HepG2 (cell line): ENCODE data around the gene AIDA. TPM values are rescaled to one million over a fixed set of nuclear protein-coding genes. Genes with fewer than 3 reads are reported as not detected.

Source experiments
- ATAC-seq: fragments of 200-7000 bp; cut with Tn5 transposase; 3 replicates; pipeline ENCODE4 v1.9.1; 2020; ENCODE audit warnings: mild to moderate bottlenecking, moderate library complexity
- BruUV-seq: library from RNA; stranded (reverse); fragments of 400-500 nt; replicated peaks from 2 replicates; lab custom pipeline; 2021; lab: Mats Ljungman, UMichigan
- CTCF ChIA-PET: fragments of 300-600 bp; formaldehyde crosslinking; extraction: SDS; loops from one replicate; lab custom pipeline; 2021; ENCODE audit warnings: low total read pairs, inconsistent platforms, low intra/inter-chr PET ratio; lab: Yijun Ruan, JAX
- POLR2A ChIA-PET: fragments of 350-600 bp; sonication (Branson Sonifier 250); formaldehyde crosslinking; loops from one replicate; lab custom pipeline; 2020; ENCODE audit warnings: antibody characterized with exemption, inconsistent platforms; lab: Yijun Ruan, JAX
- DNase-seq: peaks from one replicate; pipeline ENCODE4 v3.0.0-alpha.2; 2015; ENCODE audit warnings: low spot score
- FAIRE-seq: peaks from 3 replicates; lab custom pipeline; 2011; peaks lifted over from hg19 to GRCh38; lab: Jason Lieb, UNC
- H2AFZ ChIP-seq: one replicate; pipeline ENCODE4 v1.6.1; 2011; ENCODE audit warnings: low read length, inconsistent platforms
- H3K27ac ChIP-seq: fragments of 300-600 bp; 3 replicates; pipeline ENCODE4 v1.8.0; 2011; ENCODE audit warnings: mixed run types, mild to moderate bottlenecking, mixed read lengths, low read length, inconsistent platforms; ENCODE audit not compliant: insufficient read depth; ENCODE audit errors: extremely low read length
- H3K27me3 ChIP-seq, 2 experiments: fragments of 200-600 bp in 1 of 2; 2 replicates in 1 of 2; 3 replicates in 1 of 2; pipeline versions ENCODE4 v1.6.0 to v1.8.0; 2011; ENCODE audit warnings: low read length in 2 of 2, mild to moderate bottlenecking in 2 of 2, moderate library complexity in 2 of 2, inconsistent platforms in 1 of 2; ENCODE audit not compliant: insufficient read depth in 2 of 2, control insufficient read depth in 1 of 2
- H3K36me3 ChIP-seq, 2 experiments: fragments of 200-600 bp in 1 of 2; replicated peaks in 1 of 2; 2 replicates in 1 of 2; 3 replicates in 1 of 2; pipeline versions ENCODE4 v1.5.1 to v1.8.0; 2011; ENCODE audit warnings: low read length in 2 of 2, inconsistent platforms in 1 of 2; ENCODE audit not compliant: insufficient read depth in 2 of 2, control insufficient read depth in 1 of 2
- H3K4me1 ChIP-seq: 2 replicates; pipeline ENCODE4 v1.5.1; 2012; ENCODE audit warnings: low read length, inconsistent platforms; ENCODE audit not compliant: insufficient read depth
- H3K4me2 ChIP-seq: 2 replicates; pipeline ENCODE4 v1.6.0; 2011; ENCODE audit warnings: low read depth, low read length, inconsistent platforms
- H3K4me3 ChIP-seq, 3 experiments: fragments of 200-600 bp in 1 of 3; sonication (generic), shearing (Covaris generic) in 1 of 3; replicated peaks in 1 of 3; 2 replicates each; pipeline ENCODE4 v1.5.1; 2011 to 2016; ENCODE audit warnings: low read length in 3 of 3, inconsistent platforms in 2 of 3, low read depth in 2 of 3, mild to moderate bottlenecking in 2 of 3, control low read depth in 1 of 3, mixed read lengths in 1 of 3; ENCODE audit not compliant: insufficient read depth in 1 of 3
- H3K79me2 ChIP-seq: one replicate; pipeline ENCODE4 v1.6.1; 2011; ENCODE audit warnings: low read length, inconsistent platforms; ENCODE audit not compliant: insufficient read depth
- H3K9ac ChIP-seq: 2 replicates; pipeline ENCODE4 v1.6.0; 2011; ENCODE audit warnings: mild to moderate bottlenecking, low read depth, low read length, inconsistent platforms; ENCODE audit not compliant: insufficient read depth
- H3K9me3 ChIP-seq: 2 replicates; pipeline ENCODE4 v1.5.1; 2012; ENCODE audit warnings: mild to moderate bottlenecking, low read length
- H4K20me1 ChIP-seq: 2 replicates; pipeline ENCODE4 v1.6.0; 2011; ENCODE audit warnings: inconsistent platforms, mild to moderate bottlenecking, low read length, moderate library complexity; ENCODE audit not compliant: insufficient read depth
- AGO1 ChIP-seq: fragments of 200-400 bp; formaldehyde crosslinking; IDR thresholded peaks from 2 replicates; pipeline ENCODE4 v1.6.1; 2017; ENCODE audit warnings: mild to moderate bottlenecking, low read depth, low read length, moderate library complexity; ENCODE audit not compliant: poor library complexity, severe bottlenecking
- DRAP1 ChIP-seq: IDR thresholded peaks from 2 replicates; pipeline ENCODE4 v1.6.1; 2016; ENCODE audit warnings: missing genetic modification reagents, missing compliant biosample characterization
- FOXK1 ChIP-seq: sonication (generic); formaldehyde crosslinking; IDR thresholded peaks from 2 replicates; pipeline ENCODE4 v1.4.0; 2020; ENCODE audit warnings: low read depth, missing genetic modification reagents, borderline replicate concordance
- HIC2 ChIP-seq: sonication (generic); formaldehyde crosslinking; IDR thresholded peaks from 2 replicates; pipeline ENCODE4 v1.9.0; 2022; ENCODE audit warnings: low read depth, missing genetic modification reagents
- KAT8 ChIP-seq: IDR thresholded peaks from 2 replicates; pipeline ENCODE4 v1.6.1; 2016; ENCODE audit warnings: missing genetic modification reagents, missing compliant biosample characterization
- NR3C1 ChIP-seq: sonication (generic); formaldehyde crosslinking; IDR thresholded peaks from 2 replicates; pipeline ENCODE4 v1.4.0; 2020; ENCODE audit warnings: missing genetic modification reagents
- NRL ChIP-seq: sonication (generic); formaldehyde crosslinking; IDR thresholded peaks from 2 replicates; pipeline ENCODE4 v1.5.0; 2020; ENCODE audit warnings: missing genetic modification reagents, mild to moderate bottlenecking, moderate library complexity, borderline replicate concordance
- RBAK ChIP-seq: sonication (generic); formaldehyde crosslinking; IDR thresholded peaks from 2 replicates; pipeline ENCODE4 v1.5.1; 2020; ENCODE audit warnings: mild to moderate bottlenecking, missing genetic modification reagents
- RBFOX2 ChIP-seq: fragments of 200-400 bp; formaldehyde crosslinking; IDR thresholded peaks from 2 replicates; pipeline ENCODE4 v1.6.1; 2017; ENCODE audit warnings: low read depth, mild to moderate bottlenecking, low read length
- TBX3 ChIP-seq: fragments of 450-650 bp; IDR thresholded peaks from 2 replicates; pipeline ENCODE4 v1.6.1; 2017; ENCODE audit warnings: antibody characterized with exemption, mild to moderate bottlenecking, inconsistent platforms, borderline replicate concordance
- ZBTB42 ChIP-seq: sonication (generic); formaldehyde crosslinking; IDR thresholded peaks from 2 replicates; pipeline ENCODE4 v1.5.0; 2020; ENCODE audit warnings: mild to moderate bottlenecking, missing genetic modification reagents
- ZFP36 ChIP-seq: fragments of 150-350 bp; IDR thresholded peaks from 2 replicates; pipeline ENCODE4 v1.6.1; 2018; ENCODE audit warnings: borderline replicate concordance, low read length, low read depth; ENCODE audit not compliant: partially characterized antibody
- ZNF329 ChIP-seq: sonication (generic); formaldehyde crosslinking; IDR thresholded peaks from 2 replicates; pipeline ENCODE4 v1.9.0; 2021; ENCODE audit warnings: low read depth, mild to moderate bottlenecking, missing genetic modification reagents
- ZNF446 ChIP-seq: sonication (generic); formaldehyde crosslinking; IDR thresholded peaks from 2 replicates; pipeline ENCODE4 v1.5.0; 2020; ENCODE audit warnings: mild to moderate bottlenecking, missing genetic modification reagents
- ZNF460 ChIP-seq: sonication (generic); formaldehyde crosslinking; IDR thresholded peaks from 2 replicates; pipeline ENCODE4 v1.5.1; 2020; ENCODE audit warnings: missing genetic modification reagents, mild to moderate bottlenecking, borderline replicate concordance
- ZNF552 ChIP-seq: sonication (generic); formaldehyde crosslinking; IDR thresholded peaks from 2 replicates; pipeline ENCODE4 v1.9.0; 2022; ENCODE audit warnings: missing genetic modification reagents, mild to moderate bottlenecking, borderline replicate concordance
- WGBS: methylation state at CpG from one replicate; pipeline ENCODE4 v1.1.6; 2017; ENCODE audit warnings: low lambda C conversion rate; 5-methylcytosine and 5-hydroxymethylcytosine counted together
- in situ Hi-C: cut with HindIII; loops from 2 replicates; pipeline ENCODE4 v1.10.0; 2017; ENCODE audit warnings: low pct_unique_long_range_greater_than_20kb; ENCODE audit not compliant: extremely low pct_ligation_motif_present
- intact Hi-C: fragments of 100-400 bp; cut with micrococcal nuclease; formaldehyde crosslinking; loops from one replicate; pipeline ENCODE4 v1.10.0; 2022; ENCODE audit not compliant: unreplicated experiment
- polyA plus RNA-seq, 8 experiments: library from polyadenylated mRNA; depleted of rRNA in 3 of 8; stranded (reverse) in 7 of 8; unstranded in 1 of 8; fragments of >200 nt; fragmentation: Illumina TruSeq in 4 of 8; extraction: Trizol in 4 of 8; gene quantifications; 2 replicates each; pipeline versions ENCODE4 v1.2.1 to v1.2.3, GENCODE V29; 2011 to 2016; ENCODE audit warnings: low read depth in 4 of 8, missing spikeins in 1 of 8, mixed read lengths in 1 of 8; ENCODE audit not compliant: insufficient read depth in 1 of 8
- total RNA-seq, 5 experiments: library from RNA; depleted of rRNA; stranded (reverse); fragments of >200 nt; fragmentation: Illumina TruSeq; extraction: Trizol; gene quantifications; 2 replicates each; pipeline ENCODE4 v1.2.3, GENCODE V29; 2016; ENCODE audit warnings: low read depth in 1 of 5

Gene AIDA
- total and polyA plus RNA-seq, 2 of the 13 experiments (the other 11 are each of a cell fraction or from before 2014, with no cell fraction given), result 17.5 to 35.4 TPM

- TF ChIP-seq DRAP1 (CRISPR knock-in tag), result peak; percentile 60; the same call in 1 of the 2 replicates
Measured at GRCh38 chr1:222713091-222713961, 1.0 kb upstream of the AIDA start (continued).

GRCh38 chr1:222711319-222712252 is 705 bp downstream of the AIDA start:
- intact Hi-C loops (loop anchor here (2.0 kb wide), 1 partner anchor 67 kb away; no protein-coding TSS in a partner anchor), in situ Hi-C loops (loop anchor here (10.0 kb wide), 1 partner anchor 247 kb away; no protein-coding TSS in a partner anchor)
- POLR2A ChIA-PET, result interaction anchor here (1.8 kb wide), 1 partner anchor 68 kb away, joined by 20 read pairs; no protein-coding TSS in a partner anchor
- CTCF ChIA-PET, result no interaction called here
- FAIRE-seq, result no peak
- Histone ChIP-seq H3K36me3 (peaks cover 3 to 5% of the 10 kb centered on the region in 2 experiments; a peak in 4 of 5 replicates), H3K9ac (peak overlapping the region; percentile 76), H3K79me2 (peaks cover 41% of the 10 kb centered on the region), H4K20me1 (no peaks in the 10 kb centered on the region), H3K4me1 (peaks cover 27% of the 10 kb centered on the region), H3K4me2 (peak overlapping the region; percentile 73), H3K27me3 (no peaks in the 10 kb centered on the region; a peak in 2 of 5 replicates), H3K27ac (peak overlapping the region; percentile 78), H3K9me3 (no peaks in the 10 kb centered on the region), H3K4me3 (peak overlapping the region; percentile 66 to 99 (median 99)), H2AFZ (peak overlapping the region; percentile 7)
- BruUV-seq, result TSS peak; percentile 66
- peak; percentile 60 for ATAC-seq
- WGBS, result under 1% methylated on average over 24 of the region's 42 CpGs
- peak; percentile 23 for DNase-seq
- no peak for TF ChIP-seq AGO1
- no peak for TF ChIP-seq RBAK (CRISPR knock-in tag)
- no peak for TF ChIP-seq ZNF329
- no peak for TF ChIP-seq NRL (CRISPR knock-in tag)
- no peak for TF ChIP-seq FOXK1 (CRISPR knock-in tag)
- TF ChIP-seq HIC2 (CRISPR knock-in tag), result no peak
- no peak; the same call in 1 of the 2 replicates for TF ChIP-seq RBFOX2
- no peak for TF ChIP-seq ZBTB42
- no peak for TF ChIP-seq KAT8 (CRISPR knock-in tag)
- no peak for TF ChIP-seq TBX3
- TF ChIP-seq ZFP36, result no peak
- peak; percentile 52; the same call in 1 of the 2 replicates for TF ChIP-seq ZNF446 (CRISPR knock-in tag)
- TF ChIP-seq ZNF552, result no peak
- no peak for TF ChIP-seq ZNF460 (CRISPR knock-in tag)
- TF ChIP-seq NR3C1 (CRISPR knock-in tag), result no peak
